NCI-H2081 treated with DMSO at 0.1 percent for 48 hours (cell line): ENCODE data around the gene PRRT4.

Source experiments
- DNase-seq: peaks from one replicate; lab custom pipeline; 2025; lab: John Stamatoyannopoulos, UW

The PRRT4 gene

DNA sequence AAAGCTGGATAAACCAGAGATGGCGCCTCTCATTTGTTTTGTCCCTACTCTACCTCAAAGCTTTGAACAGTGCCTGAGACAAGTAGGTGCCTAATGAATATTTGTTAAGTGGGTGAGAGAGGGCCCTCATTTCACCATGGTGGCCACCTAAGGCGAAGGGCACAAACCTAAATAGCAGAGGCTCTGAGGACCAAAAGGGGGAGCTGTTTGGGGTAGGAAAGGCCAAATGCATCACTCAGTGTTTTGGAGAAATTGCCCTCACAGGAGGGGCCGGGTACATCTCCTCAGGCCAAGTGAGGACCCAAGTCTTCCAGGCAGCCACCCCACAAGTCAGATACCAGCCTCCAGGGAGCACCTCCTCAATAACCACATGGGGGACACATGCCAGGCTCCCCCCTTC lies 34.3 kb upstream of the PRRT4 start:
- no peak for DNase-seq

DNA sequence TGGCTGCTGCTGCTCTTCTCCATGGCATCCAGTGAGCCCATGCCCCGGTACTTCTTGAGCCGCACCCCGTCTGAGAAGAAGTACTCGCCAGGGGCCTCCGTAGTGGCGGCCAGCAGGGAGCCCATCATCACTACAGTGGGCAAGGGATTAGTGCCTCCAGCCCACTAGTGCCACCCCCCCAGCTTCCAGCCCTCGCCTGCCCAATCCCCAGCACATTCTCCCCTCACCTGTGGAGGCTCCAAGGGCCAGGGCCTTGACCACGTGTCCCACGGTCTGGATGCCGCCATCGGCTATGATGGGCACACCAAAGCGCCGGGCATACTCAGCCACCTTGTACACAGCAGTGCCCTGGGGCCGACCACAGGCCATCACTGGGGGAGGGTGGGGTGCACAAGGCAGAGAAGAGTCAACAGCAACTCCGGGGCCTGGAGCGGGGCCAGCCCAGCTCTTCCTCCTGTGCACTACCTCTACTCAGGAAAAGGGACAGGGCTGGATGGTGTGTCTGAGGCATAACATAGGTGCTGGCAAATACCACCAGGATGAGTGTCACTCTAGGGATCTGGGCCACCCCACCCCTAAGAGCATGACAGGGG lies 33.5 kb upstream of the PRRT4 start:
- DNase-seq, result no peak

DNA sequence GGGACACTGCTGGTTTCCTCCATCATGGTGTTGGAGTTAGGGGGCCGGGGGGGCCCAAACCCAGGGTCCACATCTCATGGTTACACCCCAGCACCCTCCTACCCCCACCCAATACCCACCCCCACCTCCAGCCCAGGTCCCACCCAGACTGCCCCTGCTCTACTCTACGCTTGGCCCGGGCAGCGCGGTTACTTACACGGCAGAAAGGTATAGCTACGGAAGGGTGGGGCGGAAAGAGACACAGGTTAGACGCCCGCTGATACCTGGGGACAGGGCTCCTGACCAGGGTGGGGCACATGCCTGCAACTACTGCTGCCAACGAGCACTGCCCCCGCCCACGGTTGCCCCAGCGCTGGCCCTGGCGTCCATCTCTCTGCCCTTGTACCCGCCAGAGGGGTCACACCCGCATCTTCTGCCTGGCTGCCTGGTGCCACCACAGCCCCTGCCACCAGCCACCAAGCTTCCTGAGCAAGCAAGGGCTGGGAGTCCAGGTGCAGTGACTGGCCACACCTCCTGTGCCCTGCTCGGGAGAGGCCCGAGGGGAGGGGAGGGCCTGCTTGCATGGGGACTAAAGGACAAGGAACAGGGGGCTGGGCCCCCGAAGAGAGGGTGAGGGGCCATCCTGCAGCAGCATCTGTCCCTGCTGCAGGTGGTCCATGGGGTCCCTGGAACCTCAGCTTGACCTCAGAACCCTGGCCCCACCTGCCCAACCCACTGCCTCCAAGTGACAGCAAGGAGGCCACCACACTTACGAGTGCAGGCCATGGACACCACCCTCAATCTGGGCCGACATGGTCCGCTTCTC lies 32.2 kb upstream of the PRRT4 start:
- no peak for DNase-seq

DNA sequence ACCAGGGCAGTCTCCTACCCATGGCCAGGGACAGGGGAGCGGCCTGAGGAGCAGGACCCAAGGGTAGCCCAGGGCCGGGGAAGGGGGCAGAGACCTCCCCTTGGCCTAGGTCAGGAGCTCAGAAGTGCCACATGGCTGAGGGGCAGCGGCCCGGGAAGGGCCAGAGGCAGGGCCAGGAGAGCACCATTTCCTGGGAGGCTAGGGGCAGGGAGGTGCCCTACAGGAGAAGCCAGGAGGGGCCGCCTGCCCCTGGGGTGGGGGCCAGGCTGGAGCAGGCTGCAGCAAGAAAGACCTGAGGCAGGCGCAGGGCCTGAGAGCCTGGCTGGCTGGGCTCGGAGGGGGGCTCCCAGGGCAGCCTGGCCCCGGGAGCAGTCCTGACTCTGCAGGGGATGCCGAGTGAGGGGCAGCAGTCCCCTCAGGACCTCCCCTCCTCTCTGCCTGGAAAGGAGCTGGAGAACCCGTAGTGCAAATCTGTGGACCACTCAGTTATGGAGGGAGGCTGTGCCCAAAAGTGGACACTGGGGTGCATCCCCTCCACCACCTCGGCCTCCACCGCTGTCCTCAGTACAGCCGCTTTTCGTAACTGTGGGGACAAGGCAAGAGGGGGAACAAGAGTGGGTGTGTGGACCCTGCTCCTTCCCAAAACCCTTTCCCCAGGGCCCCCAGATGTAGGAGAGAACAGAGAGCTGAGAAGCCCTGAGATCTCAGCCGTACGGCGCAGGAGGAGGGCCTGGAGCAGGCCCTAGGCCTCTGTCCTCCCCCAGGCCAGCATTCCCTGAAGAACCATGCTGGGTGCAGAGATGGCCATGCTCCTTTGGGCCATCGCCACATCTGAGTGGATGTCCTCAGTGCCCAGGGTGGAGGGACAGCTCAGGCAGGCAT lies 31.2 kb upstream of the PRRT4 start:
- no peak for DNase-seq

DNA sequence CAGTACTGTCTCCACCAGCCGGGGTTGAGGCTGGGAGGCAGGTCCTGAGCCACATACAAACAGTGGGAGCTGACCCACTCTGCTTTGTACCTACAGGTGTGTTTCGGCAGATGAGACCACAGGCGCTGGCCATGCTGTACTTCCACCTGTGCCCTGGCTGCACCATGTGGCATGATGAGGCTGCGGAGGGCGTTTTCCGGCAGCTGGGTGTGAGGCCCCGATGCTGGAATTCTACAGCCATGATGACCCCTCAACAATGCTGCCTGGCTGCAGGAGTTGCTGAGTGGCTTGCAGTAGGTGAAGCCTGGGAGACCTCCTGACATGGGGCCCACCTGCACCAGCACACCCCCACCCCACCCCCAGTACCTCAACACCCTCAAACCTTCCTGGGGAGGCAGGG lies 30.3 kb upstream of the PRRT4 start:
- DNase-seq, result no peak

DNA sequence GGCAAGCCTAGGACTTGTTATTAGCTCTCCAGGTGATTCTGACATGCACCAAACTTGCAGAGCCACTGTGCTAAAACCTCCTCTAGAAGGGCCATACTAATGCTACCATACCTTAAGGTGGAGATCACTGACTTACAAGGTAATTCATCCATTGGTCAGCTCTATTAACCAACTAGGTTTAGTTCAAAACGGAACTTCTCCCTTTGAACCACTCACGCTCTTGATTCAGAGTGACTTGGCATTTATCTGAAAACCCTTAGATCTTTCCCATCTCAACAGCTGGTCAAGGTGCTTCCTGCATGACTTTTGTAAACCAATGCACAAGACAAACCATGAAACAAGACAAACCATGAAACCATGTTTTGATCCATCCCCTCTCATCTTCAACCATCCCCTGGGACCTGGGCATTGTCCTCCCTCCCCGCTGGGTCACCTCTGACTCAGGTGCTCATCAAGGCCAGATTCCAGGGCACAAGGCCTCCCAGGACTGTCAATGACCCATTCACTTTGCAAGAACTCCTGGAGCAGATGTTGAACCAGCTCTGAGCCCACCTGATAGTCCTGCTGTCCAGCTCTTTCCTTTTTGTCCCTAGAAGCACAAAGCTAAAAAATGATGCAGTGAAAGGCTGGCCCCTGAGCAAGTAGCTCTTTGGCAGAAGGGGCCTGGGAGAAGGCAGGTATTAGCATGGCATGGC lies 29.5 kb upstream of the PRRT4 start:
- DNase-seq, result no peak

DNA sequence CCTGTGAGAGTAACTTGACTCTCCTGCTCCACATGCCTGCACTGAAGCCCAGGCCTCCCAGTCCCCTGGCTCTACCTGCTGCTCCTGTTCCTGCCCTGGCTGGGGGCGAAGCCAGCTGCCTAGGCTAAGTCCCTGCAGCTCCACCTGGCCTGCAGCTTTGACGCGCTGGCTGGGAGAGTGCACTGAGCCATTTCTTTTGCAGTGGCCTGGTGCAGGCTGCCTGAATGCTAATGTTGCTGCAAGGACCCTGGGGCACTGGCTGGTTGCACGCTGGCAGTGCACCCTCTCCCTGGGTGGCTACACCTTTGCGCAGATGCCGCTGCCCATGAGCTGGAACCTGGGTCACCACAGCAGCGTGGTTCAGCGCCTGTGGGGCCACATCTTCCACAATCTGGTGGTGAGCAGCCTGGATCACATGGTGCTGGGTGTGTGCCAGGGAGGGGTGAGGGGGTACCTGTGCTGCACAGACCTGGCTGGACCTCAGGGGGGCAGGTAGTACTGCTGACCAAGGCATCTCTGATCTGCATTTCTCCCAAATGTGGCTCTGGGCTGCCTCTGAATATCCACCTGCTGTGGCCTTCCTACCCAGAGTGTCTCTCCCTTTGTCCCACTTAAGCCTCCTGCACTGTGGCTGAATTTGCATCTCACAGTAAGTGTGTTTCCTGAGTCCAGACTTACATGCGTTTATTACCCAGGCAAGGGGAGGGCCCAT lies 28.3 kb upstream of the PRRT4 start:
- no peak for DNase-seq

DNA sequence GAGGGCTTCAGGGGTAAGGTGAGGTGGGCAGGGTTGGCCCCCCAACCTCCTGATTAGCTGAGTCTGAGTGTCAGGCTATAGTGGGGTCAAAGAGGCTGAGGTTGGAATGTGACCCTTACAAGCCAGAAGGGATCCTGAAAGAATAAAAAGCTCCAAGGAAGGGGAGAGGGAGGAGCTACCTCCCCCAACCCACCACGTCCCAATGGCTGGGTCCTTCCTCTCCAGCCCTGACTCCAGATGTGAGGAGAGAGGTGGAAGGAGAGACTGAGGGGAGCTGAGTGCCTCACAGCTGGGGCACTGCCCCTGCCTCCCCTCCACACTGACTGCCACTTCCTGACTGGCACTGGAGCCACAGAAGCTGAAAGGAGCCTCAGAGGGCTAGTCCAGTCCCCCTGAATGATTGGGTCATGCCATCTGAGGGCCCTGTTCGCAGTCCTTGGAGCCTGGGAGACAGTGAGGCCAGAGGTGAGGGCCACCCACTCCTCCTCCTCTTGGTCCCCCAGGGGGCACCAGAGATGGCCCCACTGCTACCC lies 27.7 kb upstream of the PRRT4 start:
- DNase-seq, result no peak

DNA sequence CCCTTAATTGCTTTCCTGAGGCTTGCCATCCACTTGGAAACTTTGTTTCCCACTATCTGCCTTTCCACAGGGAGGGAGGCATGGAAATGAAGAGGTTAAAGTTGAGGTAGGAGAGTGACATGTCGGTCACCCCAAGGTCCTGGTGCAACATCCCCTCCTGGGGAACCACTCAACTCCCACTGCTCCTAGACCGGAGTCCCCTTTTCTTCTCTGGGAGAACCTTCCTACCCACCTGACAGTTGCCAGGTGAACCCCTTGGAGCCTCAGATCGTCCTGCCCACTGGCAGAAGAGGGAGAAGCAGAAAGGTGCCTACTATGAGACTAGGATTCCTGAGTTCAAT lies 26.6 kb upstream of the PRRT4 start:
- no peak for DNase-seq

DNA sequence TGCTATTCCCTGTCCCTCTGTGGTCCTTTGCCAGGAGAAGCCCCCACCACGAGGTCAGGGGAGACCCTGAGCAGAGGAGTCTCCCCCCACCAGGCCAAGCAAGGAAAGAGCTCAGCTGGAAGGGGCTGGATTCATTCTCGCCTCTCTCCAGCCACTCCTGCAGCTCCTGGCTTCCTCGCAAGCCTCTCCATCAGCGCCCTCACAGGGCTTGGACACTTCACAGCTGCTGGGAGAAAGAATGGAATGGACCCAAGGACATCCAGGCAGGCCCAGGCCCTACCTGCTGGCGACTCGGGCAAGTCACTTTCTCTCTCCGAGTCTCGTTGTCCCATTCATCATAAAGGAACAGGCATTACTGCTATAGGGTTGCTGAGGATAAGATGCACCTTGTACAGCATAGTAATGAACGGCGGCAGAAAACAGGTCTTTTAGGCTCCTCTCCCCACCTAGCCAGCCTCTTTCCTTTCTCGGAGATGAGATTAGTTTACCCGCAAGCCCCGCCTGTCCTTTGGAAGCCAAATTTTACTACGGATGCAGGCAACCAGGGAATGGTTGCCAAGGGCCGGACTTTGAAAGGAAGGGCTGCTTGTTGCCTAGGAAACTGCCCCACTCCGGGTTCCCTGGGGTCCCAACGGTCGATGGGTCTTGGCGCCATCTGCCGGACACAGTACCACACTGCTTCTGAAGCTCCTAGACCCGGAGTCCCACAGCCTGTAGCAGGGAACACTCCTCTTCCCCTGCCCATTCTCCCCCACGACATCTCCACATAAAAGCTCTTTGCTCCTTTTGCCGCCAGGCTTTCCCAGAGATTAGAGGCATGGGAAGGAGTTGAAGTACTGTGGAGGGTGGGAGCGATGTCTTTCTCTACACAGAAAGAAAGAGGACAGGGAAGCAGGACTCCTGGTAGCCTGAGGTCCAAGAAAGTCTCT lies 26.0 kb upstream of the PRRT4 start:
- peak; percentile 51 for DNase-seq

DNA sequence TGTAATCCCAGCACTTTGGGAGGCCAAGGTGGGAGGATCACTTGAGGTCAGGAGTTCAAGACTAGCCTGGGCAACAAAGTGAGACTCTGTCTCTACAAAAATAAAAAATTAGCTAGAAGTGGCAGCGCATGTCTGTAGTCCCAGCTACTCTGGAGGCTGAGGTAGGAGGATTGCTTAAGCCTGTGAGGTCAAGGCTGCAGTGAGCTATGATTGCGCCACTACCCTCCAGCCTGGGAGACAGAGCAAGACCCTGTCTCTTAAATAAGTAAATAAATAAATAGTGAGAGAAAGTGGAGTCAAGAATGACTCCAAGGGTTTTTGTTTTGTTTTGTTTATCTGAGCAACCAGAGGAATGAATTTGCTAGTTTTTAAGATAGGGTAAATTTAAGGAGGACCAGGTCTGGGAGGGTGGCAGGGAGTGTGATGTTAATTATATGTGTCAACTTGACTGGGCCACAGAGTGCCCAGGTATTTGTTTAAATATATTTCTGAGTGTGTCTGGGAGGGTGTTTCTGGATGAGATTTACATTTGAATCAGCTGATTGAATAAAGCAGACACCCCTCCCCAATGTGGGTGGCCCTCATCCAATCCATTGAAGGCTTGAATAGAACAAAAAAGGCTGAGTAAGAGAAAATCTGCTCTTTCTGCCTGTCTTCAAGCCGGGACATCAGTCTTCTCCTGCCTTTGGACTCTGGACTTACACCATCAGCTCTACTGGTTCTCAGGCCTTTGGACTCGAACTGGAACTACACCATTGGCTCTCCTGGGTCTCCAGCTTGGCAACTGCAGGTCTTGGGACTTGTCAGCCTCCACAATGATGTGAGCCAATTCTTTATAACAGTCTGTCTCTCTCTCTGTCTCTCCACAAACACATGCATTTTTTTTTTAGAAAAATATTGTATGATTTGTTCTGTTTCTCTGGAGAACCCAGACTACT lies 24.8 kb upstream of the PRRT4 start:
- DNase-seq, result no peak

DNA sequence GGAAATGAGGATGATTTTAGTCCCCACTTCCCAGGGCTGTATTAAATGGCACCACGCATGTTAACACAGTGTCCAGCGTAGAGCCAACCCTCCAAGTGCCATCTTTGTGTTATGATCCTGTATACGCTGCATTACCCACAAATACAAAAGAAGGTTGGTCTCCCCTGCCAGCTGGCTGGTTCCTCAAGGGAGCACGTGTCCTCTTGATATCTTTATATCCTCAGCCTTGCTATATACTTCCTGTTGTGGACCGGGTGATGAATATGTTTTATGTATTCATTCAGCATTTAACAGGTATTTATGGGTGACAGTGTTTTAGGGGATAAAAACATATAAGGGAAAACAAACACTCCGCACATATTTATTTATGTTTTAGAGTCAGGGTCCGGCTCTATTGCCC lies 23.2 kb upstream of the PRRT4 start:
- no peak for DNase-seq

DNA sequence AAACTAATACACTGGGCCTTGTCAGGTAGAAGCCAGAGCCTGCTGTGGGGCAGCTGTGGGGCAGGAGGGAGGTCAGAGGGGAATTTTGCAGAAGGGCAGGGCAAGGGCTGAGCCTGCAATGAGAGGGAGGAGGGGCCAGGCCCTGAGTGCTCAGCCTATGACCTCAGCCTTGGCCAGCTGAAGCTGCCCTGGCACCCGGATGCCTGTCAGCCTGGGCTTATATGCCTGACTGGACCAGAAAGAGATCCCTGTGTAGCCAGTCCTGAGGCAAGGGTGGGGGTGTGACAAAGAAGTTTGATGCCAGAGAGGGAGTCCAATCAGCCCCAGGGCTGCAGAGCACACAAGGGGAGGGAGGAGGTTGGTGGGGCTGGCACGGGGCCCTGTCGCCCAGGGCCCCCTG lies 22.3 kb upstream of the PRRT4 start:
- no peak for DNase-seq

DNA sequence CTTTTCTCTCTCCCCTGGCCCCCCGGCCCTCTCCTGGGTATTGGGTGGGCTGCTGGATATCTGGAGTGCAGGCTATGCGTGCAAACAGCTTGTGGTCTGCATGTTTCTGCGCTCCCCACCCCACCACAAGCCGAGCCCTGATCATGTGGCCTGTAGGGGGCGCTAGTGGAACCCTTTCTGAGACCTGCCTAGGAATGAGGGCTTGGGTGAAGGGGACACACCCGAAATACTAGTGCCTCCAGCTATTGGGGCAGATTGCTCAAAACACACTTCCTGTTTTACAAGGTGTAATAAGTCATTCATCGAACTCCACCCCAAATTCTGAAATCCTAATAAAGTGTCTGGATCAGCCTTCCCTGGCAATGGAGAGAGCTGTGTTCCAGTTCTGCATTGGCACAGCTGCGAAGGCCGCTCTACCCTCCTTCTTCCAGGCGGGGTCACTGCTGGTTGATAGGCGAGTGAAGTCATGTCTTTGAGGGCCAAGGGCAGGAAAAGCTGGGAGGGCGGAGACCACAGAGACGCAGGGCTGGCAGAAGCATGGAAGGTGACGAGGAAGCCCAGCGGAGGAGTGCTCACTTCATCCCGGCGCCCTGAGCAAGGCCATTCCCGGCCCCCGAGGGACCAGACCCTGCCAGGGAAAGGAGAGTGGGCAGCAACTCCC lies 19.8 kb upstream of the PRRT4 start:
- no peak for DNase-seq

DNA sequence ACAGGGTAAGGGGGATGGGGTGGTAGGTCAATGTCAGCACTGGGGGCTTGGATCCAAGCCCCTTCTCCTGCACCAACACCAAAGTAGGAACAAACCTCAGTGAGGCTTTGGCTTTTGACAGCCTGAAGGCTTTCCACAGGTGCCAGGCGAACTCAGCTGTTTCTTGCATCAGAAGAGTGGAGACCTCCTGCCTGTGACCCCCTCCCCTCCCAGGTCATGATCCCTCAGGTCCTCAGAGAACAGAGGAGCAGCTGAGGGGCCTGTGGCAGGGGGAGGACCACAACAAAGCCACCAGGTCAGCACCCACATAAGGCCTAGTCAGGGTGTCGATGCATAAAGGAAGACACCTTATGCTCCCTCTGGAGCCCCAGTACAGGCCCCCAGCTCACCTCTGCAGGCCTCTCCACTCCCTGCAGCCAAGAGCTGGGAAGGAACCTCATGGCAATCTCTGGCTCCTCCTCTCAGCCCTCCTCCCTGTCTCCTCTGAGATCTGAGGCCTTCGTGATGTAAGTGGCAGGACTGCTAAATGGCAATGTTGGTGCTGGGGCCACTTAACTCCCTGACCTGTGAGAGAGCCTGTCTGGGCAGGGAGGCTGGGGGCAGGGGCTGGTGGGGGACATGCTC lies 19.1 kb upstream of the PRRT4 start:
- DNase-seq, result no peak

DNA sequence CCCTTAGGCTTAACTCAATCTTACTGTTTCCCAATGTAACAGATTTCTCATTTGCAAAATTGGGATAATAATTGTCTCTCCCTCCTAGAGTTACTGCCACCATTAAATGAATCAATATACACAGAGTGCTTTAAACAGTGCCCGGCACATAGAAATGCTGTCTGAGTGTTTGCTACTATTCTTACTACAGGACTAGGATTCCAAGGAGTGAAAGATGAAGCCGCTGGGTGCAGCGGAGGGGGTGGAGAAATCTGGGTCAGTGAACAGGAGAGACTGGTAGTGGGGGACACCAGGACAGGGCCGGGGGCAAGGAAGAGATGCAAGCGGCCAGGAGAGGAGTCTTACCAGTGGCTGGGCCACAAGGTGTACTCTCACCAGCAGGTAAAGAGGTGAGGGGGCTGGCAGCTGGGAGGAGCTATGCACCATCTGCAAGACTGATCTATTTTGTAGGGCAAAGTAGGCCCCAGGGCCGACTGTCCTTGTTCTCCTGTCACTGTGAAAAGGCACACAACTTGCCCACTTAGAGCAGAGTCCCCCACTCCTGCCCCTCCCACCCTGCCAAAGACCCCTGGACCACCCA lies 18.5 kb upstream of the PRRT4 start:
- no peak for DNase-seq

DNA sequence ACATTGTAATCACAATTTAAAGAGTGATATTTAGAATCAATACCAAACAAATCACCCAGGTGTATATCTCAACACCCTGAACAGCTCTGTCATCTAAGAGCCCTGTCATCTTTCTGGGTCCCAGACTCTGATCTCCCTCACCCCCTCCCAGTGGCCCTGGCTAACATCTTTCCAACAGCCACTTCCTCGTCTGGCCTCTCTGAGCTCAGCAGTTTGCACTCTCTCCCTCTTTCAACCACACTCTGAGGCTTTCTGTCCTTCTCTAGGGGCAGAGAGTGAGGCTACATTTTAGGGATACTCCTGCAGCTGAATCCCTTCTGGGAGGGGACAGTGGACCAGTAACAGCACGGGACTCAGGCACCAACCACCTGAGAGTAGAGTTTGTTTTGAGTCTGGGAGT lies 17.1 kb upstream of the PRRT4 start:
- DNase-seq, result no peak

DNA sequence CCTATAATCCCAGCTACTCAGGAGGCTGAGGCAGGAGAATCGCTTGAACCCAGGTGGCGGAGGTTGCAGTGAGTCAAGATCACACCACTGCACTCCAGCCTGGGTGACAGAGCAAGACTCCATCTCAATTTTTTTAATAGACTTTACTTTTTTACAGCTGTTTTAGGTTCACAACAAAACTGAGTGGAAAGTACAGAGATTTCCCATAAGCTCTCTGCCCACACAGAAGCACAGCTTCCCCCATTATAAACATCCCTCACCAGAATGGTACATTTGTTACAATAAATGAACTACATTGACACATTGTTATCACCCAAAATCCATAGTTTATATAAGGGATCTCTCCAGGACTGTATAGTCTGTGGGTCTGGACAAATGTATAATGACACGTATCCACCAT lies 14.6 kb upstream of the PRRT4 start:
- DNase-seq, result no peak
